ENCODE data around the gene BFSP2. TPM values are rescaled to one million over a fixed set of nuclear protein-coding genes. Genes with fewer than 3 reads are reported as not detected.

The BFSP2 gene
- total and polyA plus RNA-seq, 2 donors (not counting 1 experiment from before 2014, with no cell fraction given) = 0.60 to 1.6 TPM

DNA sequence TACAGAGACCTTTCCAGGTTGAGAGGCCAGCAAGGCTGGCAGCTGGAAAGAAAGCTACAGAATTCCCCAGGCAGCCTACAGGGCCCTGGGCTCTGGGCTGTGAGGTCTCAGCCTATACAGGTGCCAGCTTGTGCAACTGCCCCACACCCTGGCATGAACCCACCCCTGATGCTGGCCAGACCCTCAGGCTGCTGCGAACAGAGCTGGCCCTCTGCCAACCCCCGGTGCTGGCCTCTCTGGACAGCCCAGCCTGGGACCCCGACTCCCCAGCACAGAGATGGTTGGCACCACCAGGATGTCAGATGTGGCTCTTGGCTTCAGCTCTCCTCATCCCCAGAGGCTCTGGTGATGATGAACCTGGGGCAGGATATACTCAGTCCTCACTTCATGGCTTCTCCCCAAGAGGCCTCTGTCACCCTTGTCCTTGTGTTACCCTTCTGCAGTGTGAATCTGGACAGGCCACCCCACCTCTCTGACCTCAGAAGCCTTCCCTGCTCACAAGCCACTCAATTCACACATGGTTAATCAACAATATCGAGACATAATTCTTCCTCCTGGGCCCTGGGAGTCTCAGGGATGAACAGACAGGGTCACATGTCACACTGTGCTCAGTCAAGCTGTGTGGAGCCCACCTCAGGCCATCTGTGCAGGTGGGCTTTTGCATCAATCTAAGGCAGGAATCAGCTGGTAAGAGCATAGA, 11.0 kb upstream of the BFSP2 start:
- no peaks in the 10 kb centered on the region for H3K79me2 ChIP-seq (ENCODE audit: control insufficient read depth, insufficient read depth, low read length)
- H3K9me3 ChIP-seq (ENCODE audit: control extremely low read depth in 1 of 3, control insufficient read depth in 2 of 3, insufficient read depth in 1 of 3, low read length in 2 of 3) = peaks cover 0 to 3% (median under 1%) of the 10 kb centered on the region in 3 donors
- Mint-ChIP-seq H3K27ac (no peak overlapping the region), H3K4me3 (no peak overlapping the region), H3K4me1 (peaks cover 2% of the 10 kb centered on the region), H3K27me3 (no peaks in the 10 kb centered on the region), H3K9me3 (ENCODE audit: insufficient read depth) (no peaks in the 10 kb centered on the region)
- CTCF ChIA-PET = interaction anchor here (1.3 kb wide), 1 partner anchor 662 kb away, joined by 5 read pairs; no protein-coding TSS in a partner anchor
- no peaks in the 10 kb centered on the region for H3K36me3 ChIP-seq (replicated peaks in 1 of 2; ENCODE audit: control extremely low read depth in 1 of 2, control insufficient read depth in 1 of 2, extremely low read depth in 1 of 2, insufficient read depth in 2 of 2, low read length in 1 of 2)
- POLR2A ChIA-PET = no interaction called here
- H3K4me3 ChIP-seq (ENCODE audit: control extremely low read depth in 1 of 5, extremely low read depth in 1 of 5, insufficient read depth in 1 of 5, low read depth in 2 of 5, low read length in 4 of 5) = no peak overlapping the region
- no peak overlapping the region for H2AFZ ChIP-seq (ENCODE audit: insufficient read depth, low read depth, low read length, poor library complexity, severe bottlenecking)
- intact Hi-C loops (cut with micrococcal nuclease) = loop anchor here (10.0 kb wide), 1 partner anchor 854 kb away; no protein-coding TSS in a partner anchor
- TF ChIP-seq, protein P1, sequence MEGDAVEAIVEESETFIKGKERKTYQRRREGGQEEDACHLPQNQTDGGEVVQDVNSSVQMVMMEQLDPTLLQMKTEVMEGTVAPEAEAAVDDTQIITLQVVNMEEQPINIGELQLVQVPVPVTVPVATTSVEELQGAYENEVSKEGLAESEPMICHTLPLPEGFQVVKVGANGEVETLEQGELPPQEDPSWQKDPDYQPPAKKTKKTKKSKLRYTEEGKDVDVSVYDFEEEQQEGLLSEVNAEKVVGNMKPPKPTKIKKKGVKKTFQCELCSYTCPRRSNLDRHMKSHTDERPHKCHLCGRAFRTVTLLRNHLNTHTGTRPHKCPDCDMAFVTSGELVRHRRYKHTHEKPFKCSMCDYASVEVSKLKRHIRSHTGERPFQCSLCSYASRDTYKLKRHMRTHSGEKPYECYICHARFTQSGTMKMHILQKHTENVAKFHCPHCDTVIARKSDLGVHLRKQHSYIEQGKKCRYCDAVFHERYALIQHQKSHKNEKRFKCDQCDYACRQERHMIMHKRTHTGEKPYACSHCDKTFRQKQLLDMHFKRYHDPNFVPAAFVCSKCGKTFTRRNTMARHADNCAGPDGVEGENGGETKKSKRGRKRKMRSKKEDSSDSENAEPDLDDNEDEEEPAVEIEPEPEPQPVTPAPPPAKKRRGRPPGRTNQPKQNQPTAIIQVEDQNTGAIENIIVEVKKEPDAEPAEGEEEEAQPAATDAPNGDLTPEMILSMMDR (IDR thresholded peaks at IDR 0.05) = no peak
- TF ChIP-seq EZH2 (IDR thresholded peaks at IDR 0.05; ENCODE audit: borderline replicate concordance, insufficient read depth, low read depth, low read length, poor library complexity, severe bottlenecking) = no peak
- H4K20me1 ChIP-seq (ENCODE audit: control insufficient read depth, insufficient read depth, low read length, poor library complexity, severe bottlenecking) = no peaks in the 10 kb centered on the region
- peaks cover 0 to 3% of the 10 kb centered on the region in 2 donors for H3K4me1 ChIP-seq (ENCODE audit: control insufficient read depth in 2 of 2, insufficient read depth in 2 of 2, low read length in 2 of 2)
- no peak overlapping the region for H3K27ac ChIP-seq (ENCODE audit: low read length in 2 of 2)
- H3K9ac ChIP-seq (ENCODE audit: low read length) = no peak overlapping the region
- H3K27me3 ChIP-seq (replicated peaks in 1 of 4; ENCODE audit: control extremely low read depth in 1 of 4, control insufficient read depth in 3 of 4, insufficient read depth in 4 of 4, low read length in 3 of 4) = peaks cover 0 to 3% (median 0%) of the 10 kb centered on the region in 4 experiments
- no peak overlapping the region for H3K4me2 ChIP-seq (replicated peaks; ENCODE audit: low read depth, low read length, poor library complexity, severe bottlenecking)
- DNase-seq (no peak), ATAC-seq (ENCODE audit: low read depth) (no peak)
- 86% methylated on average over 4 of the region's 4 CpGs for WGBS (ENCODE audit: insufficient coverage)

DNA sequence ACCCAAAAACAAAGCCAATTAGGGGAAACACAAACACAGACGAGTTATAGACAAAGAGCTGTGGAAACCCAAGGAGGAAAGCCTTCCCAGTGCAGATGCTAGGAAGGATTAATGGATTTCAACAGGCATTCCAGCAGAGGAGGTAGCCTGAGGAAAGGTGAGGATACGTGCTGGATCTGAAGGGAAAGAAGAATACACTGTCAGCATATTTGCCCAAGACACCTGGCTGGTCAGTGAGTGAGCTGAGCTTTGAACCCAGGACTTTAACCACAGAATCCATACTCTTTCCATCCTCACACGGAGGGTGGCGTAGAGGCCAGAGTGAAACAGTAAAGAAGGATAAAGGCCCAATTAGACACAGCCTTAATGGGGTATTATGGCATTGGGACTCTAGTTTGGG, 9.1 kb upstream of the BFSP2 start:
- H3K27ac Mint-ChIP-seq = no peak overlapping the region
- H3K4me3 ChIP-seq (ENCODE audit: control extremely low read depth in 1 of 5, extremely low read depth in 1 of 5, insufficient read depth in 1 of 5, low read depth in 2 of 5, low read length in 4 of 5) = no peak overlapping the region
- intact Hi-C loops (cut with micrococcal nuclease) = no loop called here
- peaks cover 3 to 7% of the 10 kb centered on the region in 2 donors for H3K4me1 ChIP-seq (ENCODE audit: control insufficient read depth in 2 of 2, insufficient read depth in 2 of 2, low read length in 2 of 2)
- peaks cover 5% of the 10 kb centered on the region for H3K4me1 Mint-ChIP-seq
- peaks cover 0 to 8% (median 5%) of the 10 kb centered on the region in 3 donors for H3K9me3 ChIP-seq (ENCODE audit: control extremely low read depth in 1 of 3, control insufficient read depth in 2 of 3, insufficient read depth in 1 of 3, low read length in 2 of 3)
- H3K9ac ChIP-seq (ENCODE audit: low read length) = no peak overlapping the region
- ChIA-PET POLR2A (no interaction called here), CTCF (interaction anchor here (1.0 kb wide), 1 partner anchor 23 kb away, joined by 3 read pairs; no protein-coding TSS in a partner anchor)
- no peak overlapping the region for H3K4me3 Mint-ChIP-seq
- H3K79me2 ChIP-seq (ENCODE audit: control insufficient read depth, insufficient read depth, low read length) = no peaks in the 10 kb centered on the region
- H4K20me1 ChIP-seq (ENCODE audit: control insufficient read depth, insufficient read depth, low read length, poor library complexity, severe bottlenecking) = no peaks in the 10 kb centered on the region
- no peak for ATAC-seq (ENCODE audit: low read depth)
- no peak overlapping the region for H3K4me2 ChIP-seq (replicated peaks; ENCODE audit: low read depth, low read length, poor library complexity, severe bottlenecking)
- H3K27me3 Mint-ChIP-seq = no peaks in the 10 kb centered on the region
- 100% methylated on average over 4 of the region's 4 CpGs for WGBS (ENCODE audit: insufficient coverage)
- H3K9me3 Mint-ChIP-seq (ENCODE audit: insufficient read depth) = no peaks in the 10 kb centered on the region
- H2AFZ ChIP-seq (ENCODE audit: insufficient read depth, low read depth, low read length, poor library complexity, severe bottlenecking) = no peak overlapping the region
- no peak overlapping the region for H3K27ac ChIP-seq (ENCODE audit: low read length in 2 of 2)
- no peak for DNase-seq
- TF ChIP-seq EZH2 (IDR thresholded peaks at IDR 0.05; ENCODE audit: borderline replicate concordance, insufficient read depth, low read depth, low read length, poor library complexity, severe bottlenecking) = no peak
- TF ChIP-seq, protein P1 (IDR thresholded peaks at IDR 0.05) = no peak
- peaks cover 0 to 3% (median 0%) of the 10 kb centered on the region in 4 experiments for H3K27me3 ChIP-seq (replicated peaks in 1 of 4; ENCODE audit: control extremely low read depth in 1 of 4, control insufficient read depth in 3 of 4, insufficient read depth in 4 of 4, low read length in 3 of 4)
- H3K36me3 ChIP-seq (replicated peaks in 1 of 2; ENCODE audit: control extremely low read depth in 1 of 2, control insufficient read depth in 1 of 2, extremely low read depth in 1 of 2, insufficient read depth in 2 of 2, low read length in 1 of 2) = no peaks in the 10 kb centered on the region
